ENCODE results near the gene NPPA.

Gene NPPA

DNA sequence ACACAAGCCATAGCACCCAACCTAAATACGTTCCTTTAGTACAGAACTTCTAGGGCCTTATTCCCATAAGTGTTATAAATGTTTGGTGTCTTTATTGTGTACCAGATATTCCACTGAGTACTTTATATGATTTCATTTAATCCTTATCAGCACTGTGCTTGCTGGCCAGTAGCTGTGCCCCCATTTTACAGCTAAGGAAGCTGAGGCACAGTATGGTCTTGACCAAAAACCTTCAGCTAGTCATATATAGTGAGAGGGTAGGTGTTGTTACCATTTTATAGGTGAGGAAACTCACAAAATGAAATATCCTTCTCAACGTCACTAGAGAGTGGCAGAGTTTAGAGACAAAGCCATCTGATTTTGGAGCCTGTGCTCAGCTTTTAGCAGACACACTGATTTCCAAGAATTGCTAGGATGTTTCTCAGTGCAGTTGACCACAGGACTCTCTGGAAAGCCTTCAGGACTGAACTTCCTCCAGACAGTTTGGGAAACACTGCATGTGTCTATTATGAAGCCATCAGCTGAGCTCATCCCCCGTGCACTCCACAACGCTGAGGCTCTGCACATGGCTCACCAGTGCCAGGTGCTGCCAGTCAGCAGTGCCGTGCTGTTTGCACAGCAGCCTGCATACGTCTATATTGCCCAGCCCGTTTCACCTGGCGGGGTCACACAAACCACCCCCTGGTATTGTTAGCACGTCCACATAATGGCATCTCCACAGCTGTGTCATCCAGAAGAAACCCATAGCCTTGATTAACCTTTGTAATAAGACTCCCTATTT is 15.4 kb downstream of the NPPA start:
- Histone ChIP-seq H3K4me2 (no peak overlapping the region), H3K36me3 (ENCODE audit: insufficient read depth) (no peaks in the 10 kb centered on the region), H3K4me1 (ENCODE audit: low read depth, poor library complexity, severe bottlenecking) (no peaks in the 10 kb centered on the region), H3K27me3 (ENCODE audit: insufficient read depth, low read depth) (no peaks in the 10 kb centered on the region), H3K79me2 (ENCODE audit: insufficient read depth, low read depth) (no peaks in the 10 kb centered on the region), H3K27ac (no peak overlapping the region), H3K9ac (no peak overlapping the region), H3K4me3 (IDR thresholded peaks at IDR 0.05; ENCODE audit: insufficient read depth, low read depth, low read length) (no peak overlapping the region), H4K20me1 (ENCODE audit: insufficient read depth) (no peaks in the 10 kb centered on the region), H2AFZ (ENCODE audit: low read depth) (no peak overlapping the region)
- TF ChIP-seq, protein P1, sequence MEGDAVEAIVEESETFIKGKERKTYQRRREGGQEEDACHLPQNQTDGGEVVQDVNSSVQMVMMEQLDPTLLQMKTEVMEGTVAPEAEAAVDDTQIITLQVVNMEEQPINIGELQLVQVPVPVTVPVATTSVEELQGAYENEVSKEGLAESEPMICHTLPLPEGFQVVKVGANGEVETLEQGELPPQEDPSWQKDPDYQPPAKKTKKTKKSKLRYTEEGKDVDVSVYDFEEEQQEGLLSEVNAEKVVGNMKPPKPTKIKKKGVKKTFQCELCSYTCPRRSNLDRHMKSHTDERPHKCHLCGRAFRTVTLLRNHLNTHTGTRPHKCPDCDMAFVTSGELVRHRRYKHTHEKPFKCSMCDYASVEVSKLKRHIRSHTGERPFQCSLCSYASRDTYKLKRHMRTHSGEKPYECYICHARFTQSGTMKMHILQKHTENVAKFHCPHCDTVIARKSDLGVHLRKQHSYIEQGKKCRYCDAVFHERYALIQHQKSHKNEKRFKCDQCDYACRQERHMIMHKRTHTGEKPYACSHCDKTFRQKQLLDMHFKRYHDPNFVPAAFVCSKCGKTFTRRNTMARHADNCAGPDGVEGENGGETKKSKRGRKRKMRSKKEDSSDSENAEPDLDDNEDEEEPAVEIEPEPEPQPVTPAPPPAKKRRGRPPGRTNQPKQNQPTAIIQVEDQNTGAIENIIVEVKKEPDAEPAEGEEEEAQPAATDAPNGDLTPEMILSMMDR (conservative IDR thresholded peaks at IDR 0.05; ENCODE audit: low read depth, low read length) = no peak

DNA sequence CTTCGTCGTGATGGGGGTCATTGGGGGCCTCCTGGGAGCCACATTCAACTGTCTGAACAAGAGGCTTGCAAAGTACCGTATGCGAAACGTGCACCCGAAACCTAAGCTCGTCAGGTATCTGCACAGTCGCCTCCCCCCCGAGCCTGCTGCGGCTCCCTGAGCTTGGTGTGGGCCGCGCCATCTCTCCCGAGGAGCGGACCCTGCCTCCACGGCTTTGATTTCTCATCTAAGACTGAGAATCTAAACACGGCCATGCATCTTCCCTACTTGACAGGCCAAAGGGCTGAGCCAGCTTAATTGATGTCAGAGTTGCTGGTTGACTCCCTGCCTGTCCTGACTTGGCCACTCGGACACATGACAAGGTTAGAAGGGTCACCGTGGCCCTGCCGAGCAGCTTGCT is 19.1 kb downstream of the NPPA start:
- TF ChIP-seq, protein P1 (conservative IDR thresholded peaks at IDR 0.05; ENCODE audit: low read depth, low read length) = no peak
- no peak overlapping the region for H3K4me3 ChIP-seq (IDR thresholded peaks at IDR 0.05; ENCODE audit: insufficient read depth, low read depth, low read length)
- no peaks in the 10 kb centered on the region for H3K36me3 ChIP-seq (ENCODE audit: insufficient read depth)
- no peak overlapping the region for H2AFZ ChIP-seq (ENCODE audit: low read depth)
- no peak overlapping the region for H3K27ac ChIP-seq
- no peaks in the 10 kb centered on the region for H4K20me1 ChIP-seq (ENCODE audit: insufficient read depth)
- H3K79me2 ChIP-seq (ENCODE audit: insufficient read depth, low read depth) = no peaks in the 10 kb centered on the region
- H3K4me2 ChIP-seq = no peak overlapping the region
- H3K9ac ChIP-seq = no peak overlapping the region
- no peaks in the 10 kb centered on the region for H3K27me3 ChIP-seq (ENCODE audit: insufficient read depth, low read depth)
- no peaks in the 10 kb centered on the region for H3K4me1 ChIP-seq (ENCODE audit: low read depth, poor library complexity, severe bottlenecking)

DNA sequence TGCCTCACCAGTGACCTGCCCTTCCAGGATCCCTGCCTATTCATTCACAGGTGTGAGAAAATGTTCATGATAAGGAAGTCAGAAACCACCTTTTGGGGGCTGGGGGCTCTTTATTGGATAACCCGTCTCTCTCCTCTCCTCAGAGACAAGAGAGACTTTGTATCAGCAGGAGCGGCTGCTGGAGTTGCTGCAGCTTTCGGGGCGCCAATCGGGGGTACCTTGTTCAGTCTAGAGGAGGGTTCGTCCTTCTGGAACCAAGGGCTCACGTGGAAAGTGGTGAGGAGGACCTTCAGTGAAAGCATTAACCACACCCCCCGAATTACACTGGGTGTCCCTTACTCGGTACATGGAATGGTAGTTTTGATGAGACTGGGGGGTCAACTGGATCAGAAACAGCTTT is 20.6 kb downstream of the NPPA start:
- Histone ChIP-seq H3K4me1 (ENCODE audit: low read depth, poor library complexity, severe bottlenecking) (no peaks in the 10 kb centered on the region), H4K20me1 (ENCODE audit: insufficient read depth) (no peaks in the 10 kb centered on the region), H3K36me3 (ENCODE audit: insufficient read depth) (no peaks in the 10 kb centered on the region), H3K4me2 (no peak overlapping the region), H3K27me3 (ENCODE audit: insufficient read depth, low read depth) (no peaks in the 10 kb centered on the region), H3K4me3 (IDR thresholded peaks at IDR 0.05; ENCODE audit: insufficient read depth, low read depth, low read length) (no peak overlapping the region), H2AFZ (ENCODE audit: low read depth) (no peak overlapping the region), H3K79me2 (ENCODE audit: insufficient read depth, low read depth) (no peaks in the 10 kb centered on the region), H3K27ac (no peak overlapping the region), H3K9ac (no peak overlapping the region)
- TF ChIP-seq, protein P1 (conservative IDR thresholded peaks at IDR 0.05; ENCODE audit: low read depth, low read length) = no peak

DNA sequence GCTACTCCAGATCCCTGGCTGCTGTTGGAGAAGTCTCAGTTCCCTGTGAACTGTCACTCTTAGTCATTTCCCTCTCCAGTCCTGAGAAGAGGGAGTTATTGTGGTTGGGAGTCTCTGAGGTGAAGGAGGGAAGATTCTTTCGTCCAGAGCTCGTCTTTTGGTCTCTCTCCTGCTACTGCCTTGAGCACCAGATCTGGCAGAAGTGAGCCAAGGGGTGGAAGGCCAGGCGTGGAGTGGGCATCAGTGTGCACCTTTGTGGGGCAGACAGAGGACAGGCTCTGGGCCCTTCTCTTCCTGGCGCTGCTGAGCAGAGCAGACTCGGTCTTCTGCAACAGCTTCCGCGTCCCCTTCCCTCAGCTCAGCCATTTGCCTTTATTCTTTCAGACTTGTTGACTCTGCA is 22.5 kb downstream of the NPPA start:
- Histone ChIP-seq H2AFZ (ENCODE audit: low read depth) (no peak overlapping the region), H3K27ac (no peak overlapping the region), H3K9ac (no peak overlapping the region), H3K4me2 (no peak overlapping the region), H3K36me3 (ENCODE audit: insufficient read depth) (no peaks in the 10 kb centered on the region), H3K79me2 (ENCODE audit: insufficient read depth, low read depth) (no peaks in the 10 kb centered on the region), H3K4me1 (ENCODE audit: low read depth, poor library complexity, severe bottlenecking) (no peaks in the 10 kb centered on the region), H3K4me3 (IDR thresholded peaks at IDR 0.05; ENCODE audit: insufficient read depth, low read depth, low read length) (no peak overlapping the region), H3K27me3 (ENCODE audit: insufficient read depth, low read depth) (no peaks in the 10 kb centered on the region), H4K20me1 (ENCODE audit: insufficient read depth) (no peaks in the 10 kb centered on the region)
- TF ChIP-seq, protein P1 (conservative IDR thresholded peaks at IDR 0.05; ENCODE audit: low read depth, low read length) = no peak

All from KMS-11 (cell line).